HG03378 (cell line): ENCODE results near the gene CYP4F22.
"Not testable (repeated sequence)": the region's sequence is repeated elsewhere in the genome, so short reads cannot be mapped to it uniquely, and the experiment has no call there.

Source experiments
- ATAC-seq: cut with Tn5 transposase; IDR thresholded peaks from one replicate; pipeline ENCODE4 v1.9.1; 2021; ENCODE audit warnings: mild to moderate bottlenecking, moderate library complexity; ENCODE audit not compliant: unreplicated experiment

Gene CYP4F22

GRCh38 chr19:15488489-15489226 is 19.7 kb upstream of the CYP4F22 start:
- ATAC-seq = no peak

- ATAC-seq = no peak
These were observed 13.2 kb upstream of the CYP4F22 start for GRCh38 chr19:15495151-15495550.

GRCh38 chr19:15498156-15498858 is 10.0 kb upstream of the CYP4F22 start:
- no peak for ATAC-seq

GRCh38 chr19:15498910-15499309 is 9.4 kb upstream of the CYP4F22 start:
- ATAC-seq = no peak

- ATAC-seq = no peak
These were observed 6.7 kb upstream of the CYP4F22 start for GRCh38 chr19:15501596-15501995.

- no peak for ATAC-seq
These were observed 6.1 kb upstream of the CYP4F22 start for GRCh38 chr19:15502264-15502663.

- ATAC-seq = no peak
These were observed 2.2 kb upstream of the CYP4F22 start for GRCh38 chr19:15506074-15506571.

- ATAC-seq = no peak
These were observed 974 bp upstream of the CYP4F22 start for GRCh38 chr19:15507068-15508034.

GRCh38 chr19:15511671-15512424 is 3.5 kb downstream of the CYP4F22 start:
- no peak for ATAC-seq

GRCh38 chr19:15515227-15515625 is 6.9 kb downstream of the CYP4F22 start:
- not testable (repeated sequence) for ATAC-seq

GRCh38 chr19:15516363-15516762 is 8.0 kb downstream of the CYP4F22 start:
- no peak for ATAC-seq

GRCh38 chr19:15517778-15518177 is 9.5 kb downstream of the CYP4F22 start:
- ATAC-seq = no peak

- no peak for ATAC-seq
These were observed 11.2 kb downstream of the CYP4F22 start for GRCh38 chr19:15519433-15519976.

- ATAC-seq = no peak
These were observed 16.5 kb downstream of the CYP4F22 start for GRCh38 chr19:15524781-15525180.

- no peak for ATAC-seq
These were observed 17.0 kb downstream of the CYP4F22 start for GRCh38 chr19:15525291-15525690.

GRCh38 chr19:15526408-15526807 is 18.1 kb downstream of the CYP4F22 start:
- no peak for ATAC-seq

GRCh38 chr19:15527705-15528104 is 19.4 kb downstream of the CYP4F22 start:
- ATAC-seq = no peak

GRCh38 chr19:15529774-15530372 is 21.5 kb downstream of the CYP4F22 start:
- ATAC-seq = no peak

GRCh38 chr19:15532779-15533521 is 24.6 kb downstream of the CYP4F22 start:
- ATAC-seq = no peak
